Inflammatory macrophage treated with lipopolysaccharide for 1 hour (primary cell): ENCODE results near the gene BOD1L1.
"Not testable (repeated sequence)": the region's sequence is repeated elsewhere in the genome, so short reads cannot be mapped to it uniquely, and the experiment has no call there.

Source experiments
- DNase-seq, 2 donors: peaks; one replicate each; pipeline ENCODE4 v3.0.0-alpha.2; 2020 to 2022

BOD1L1 gene

DNA sequence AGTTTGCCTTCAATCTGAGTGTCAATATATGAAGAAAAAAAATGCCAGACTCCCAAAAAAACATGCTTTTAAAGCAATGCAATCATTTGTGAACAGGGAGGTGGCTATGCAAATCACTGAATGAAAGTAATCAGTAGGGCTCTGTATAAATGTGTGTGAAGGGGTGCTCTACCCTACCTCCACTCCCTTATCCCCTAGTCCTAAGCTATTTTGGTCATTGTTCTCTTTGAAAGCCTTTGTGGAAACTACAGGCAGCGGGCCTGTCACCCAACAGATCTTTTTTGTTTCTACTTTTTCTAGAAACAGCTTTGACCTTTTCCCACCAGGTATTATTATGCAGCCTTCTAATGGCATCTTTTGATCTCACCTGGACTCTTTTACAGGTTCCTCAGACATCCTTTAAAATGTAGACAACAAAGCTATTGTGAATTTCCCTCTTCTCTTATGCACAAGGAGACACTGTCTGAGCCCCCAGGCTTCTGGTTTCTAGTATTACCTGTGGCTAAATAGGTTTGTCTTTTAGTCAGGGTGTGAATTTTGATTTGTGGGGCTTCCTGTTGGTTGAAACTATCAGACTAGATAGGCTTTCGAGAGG is 9.2 kb downstream of the BOD1L1 start:
- no peak for DNase-seq

DNA sequence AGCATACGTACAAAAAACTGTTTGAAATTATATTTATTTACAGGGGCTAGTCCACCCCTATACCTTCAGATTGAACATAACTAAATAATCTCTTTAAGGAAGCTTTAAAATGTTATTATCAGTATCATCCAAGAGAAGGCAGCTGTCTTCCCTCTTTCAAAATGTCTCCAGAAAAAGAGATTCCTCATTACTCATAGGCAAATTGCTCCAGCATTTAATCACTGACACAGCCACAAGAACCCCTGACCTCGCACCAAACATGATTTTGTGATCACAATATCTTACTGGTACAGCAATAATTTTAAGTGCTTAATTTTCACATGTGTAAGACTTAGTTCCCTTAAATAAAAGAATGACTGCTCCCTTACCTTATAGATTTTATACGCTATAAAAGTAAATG is 9.7 kb downstream of the BOD1L1 start:
- DNase-seq, result no peak

DNA sequence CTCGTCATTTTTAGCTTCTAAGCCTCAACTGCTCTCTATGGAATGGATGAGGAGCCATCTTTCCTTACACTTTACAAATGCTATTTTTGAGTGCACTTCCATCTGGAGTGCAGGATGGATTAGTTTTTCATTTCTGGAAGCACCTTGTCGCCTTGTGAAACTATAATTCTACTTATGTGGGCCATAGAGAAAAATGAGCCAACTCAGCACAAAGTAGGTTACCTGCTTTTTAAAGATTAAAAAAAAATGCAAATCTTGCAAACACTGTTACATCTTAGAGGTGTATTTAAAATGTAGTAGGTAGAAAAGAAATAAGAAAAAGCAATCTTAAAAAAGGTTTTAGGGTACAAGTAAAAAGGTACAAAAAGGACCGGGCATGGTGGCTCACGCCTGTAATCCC is 10.9 kb downstream of the BOD1L1 start:
- no peak for DNase-seq

DNA sequence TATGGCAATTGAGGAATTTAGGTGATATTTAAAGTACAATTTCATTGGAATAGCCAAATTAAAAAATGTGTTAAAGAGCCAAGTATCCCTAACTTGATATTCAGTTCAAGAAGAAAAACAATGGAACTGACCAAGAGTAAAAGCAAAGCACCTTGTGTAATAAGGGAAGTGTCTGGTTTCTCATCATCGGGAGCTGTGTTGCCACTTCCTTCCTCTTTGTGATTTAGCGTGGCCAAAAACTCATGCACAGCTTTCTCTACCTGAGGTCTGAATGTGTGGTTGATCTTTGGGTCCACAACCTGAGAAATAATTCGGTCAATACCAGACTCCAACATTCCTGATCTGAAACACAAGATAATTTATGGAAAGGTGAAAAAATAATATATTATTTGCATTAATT is 12.4 kb downstream of the BOD1L1 start:
- peak; percentile 57 to 64 for DNase-seq

DNA sequence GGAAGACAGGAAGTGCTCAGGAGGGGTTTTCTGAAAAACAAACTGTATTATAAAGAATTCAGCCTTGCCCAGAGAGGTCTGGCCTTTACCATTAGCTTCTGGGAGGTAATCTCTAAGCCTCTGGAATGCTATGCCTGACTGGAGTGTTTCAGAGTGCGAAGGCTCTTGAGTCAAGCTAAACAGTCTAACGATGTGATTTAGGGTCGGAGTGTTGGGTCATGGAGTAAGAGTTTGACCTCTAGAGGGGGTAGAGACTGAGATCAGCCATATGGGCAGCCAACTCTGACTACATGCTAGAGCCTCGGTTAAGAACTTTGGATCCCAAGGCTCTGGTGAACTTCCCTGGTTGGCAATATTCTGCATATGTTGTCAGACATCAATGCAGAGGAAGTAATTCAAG is 15.0 kb downstream of the BOD1L1 start:
- no peak for DNase-seq

DNA sequence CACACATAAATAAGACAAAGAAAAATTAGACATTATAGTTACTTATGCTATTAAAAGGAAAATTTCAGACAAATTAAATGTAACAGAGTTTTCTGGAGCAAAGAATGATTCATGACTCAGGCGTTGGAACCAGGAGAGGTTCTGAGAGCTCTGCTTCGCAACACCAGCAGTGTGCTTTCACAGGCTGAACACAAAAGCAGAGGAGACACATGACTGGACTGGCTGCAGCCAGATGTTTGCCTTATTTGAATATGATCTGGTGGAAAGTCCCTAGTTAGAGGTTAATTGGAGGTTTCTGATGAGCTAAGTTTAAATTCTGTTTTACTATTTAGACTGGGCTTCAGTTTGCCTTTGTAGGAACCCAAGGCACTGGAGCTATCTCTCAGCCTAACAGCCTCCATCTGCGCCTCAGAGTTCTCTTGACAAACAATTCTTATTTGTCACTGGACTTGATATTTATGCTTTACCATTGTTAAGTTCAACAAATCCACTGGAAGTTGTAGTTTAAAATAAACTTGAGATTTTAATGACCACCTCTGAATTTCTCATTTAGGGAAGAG is 16.2 kb downstream of the BOD1L1 start:
- DNase-seq, result no peak

DNA sequence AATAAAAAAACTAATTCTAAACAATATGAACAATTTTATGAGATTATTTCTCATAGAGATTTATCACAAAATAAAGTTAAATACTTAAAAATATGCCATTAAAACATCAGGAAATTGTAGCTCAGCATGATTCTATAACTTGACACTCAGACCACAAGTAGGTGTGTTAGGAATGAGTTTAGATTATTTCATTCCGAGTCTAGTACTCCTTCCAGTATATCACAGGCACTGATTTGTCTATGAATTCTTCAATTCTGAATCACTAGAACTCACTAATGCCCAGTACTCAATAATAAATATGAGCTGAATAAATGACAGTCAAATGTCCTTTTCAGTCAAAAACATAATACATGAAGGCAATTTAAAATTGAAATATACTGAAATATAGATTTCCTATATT is 22.2 kb downstream of the BOD1L1 start:
- DNase-seq, result no peak

DNA sequence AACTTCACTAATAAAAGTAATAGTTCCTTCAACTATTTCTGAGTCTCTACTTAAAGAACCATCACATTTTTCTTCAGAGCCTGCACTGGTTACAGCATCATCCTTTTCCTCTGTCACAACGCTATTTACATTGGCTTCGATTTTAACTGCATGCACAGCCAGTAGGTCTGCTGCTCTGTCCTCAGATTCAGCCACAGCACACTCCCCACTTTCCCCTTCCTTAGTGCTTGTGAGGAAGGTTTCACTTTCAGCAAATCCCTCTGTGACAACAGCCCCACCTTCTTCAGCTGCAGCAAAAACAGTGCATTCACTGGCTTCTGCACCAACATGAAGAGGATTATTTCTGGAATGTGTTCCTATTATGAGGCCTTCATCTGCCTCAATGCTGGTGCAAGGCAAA is 25.7 kb downstream of the BOD1L1 start:
- DNase-seq, result no peak

DNA sequence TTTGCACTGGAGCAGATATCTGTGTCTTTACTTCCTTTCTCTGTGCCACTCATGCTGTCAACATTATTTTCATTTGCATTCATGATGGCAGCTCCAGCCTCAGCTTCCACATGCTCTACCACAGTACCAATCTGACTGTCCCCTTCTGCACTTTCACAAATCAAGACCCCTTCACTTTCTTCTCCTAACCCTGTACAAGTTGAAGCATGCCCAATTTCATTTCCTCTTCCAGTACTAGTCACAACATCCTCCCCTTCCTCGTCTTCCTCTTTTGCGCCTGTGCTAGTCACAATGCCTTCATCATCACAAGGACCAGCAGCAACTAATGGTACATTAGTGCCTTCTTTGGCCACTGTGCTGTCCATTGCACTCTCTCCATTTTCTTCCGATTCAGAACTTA is 26.5 kb downstream of the BOD1L1 start:
- DNase-seq, result peak; percentile 50 to 52

DNA sequence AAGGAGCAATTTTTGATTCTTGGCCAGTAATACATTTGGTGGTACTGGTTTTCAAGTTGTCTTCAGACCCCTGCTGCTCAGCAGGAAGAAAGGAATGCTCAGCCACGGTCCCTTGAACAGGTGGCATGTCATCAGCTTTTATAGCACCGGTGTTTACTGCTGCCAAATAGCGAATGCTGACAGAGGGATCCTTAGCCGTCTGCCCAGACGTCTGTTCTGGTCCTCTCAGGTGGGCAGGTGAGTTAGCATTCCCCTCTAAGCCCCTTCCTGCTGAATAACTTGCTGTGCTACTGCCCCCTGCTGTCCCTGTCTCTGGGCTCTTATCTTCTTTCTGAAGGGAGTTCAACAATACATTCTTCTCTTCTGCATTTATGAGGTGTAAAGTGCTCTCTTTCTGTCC is 28.4 kb downstream of the BOD1L1 start:
- no peak for DNase-seq

DNA sequence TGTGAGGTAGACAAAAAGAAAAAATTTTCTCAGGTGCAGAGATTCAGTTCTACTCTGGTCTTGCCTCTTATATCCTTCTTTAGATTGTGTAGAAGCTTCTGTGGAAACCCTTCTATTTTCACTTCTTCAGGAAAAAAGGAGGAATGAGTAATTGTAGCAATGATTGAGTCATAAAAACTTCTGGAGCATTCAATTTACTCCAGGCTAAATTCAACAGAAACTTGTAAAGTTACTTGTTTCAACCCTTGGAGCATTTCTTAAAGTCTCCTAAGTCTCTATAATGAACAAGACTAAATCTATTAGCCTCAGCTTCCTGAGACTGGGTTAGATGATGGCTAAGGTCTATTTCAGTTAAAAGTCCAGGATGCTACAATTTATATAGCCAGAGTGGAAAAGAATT is 29.9 kb downstream of the BOD1L1 start:
- DNase-seq, result no peak

DNA sequence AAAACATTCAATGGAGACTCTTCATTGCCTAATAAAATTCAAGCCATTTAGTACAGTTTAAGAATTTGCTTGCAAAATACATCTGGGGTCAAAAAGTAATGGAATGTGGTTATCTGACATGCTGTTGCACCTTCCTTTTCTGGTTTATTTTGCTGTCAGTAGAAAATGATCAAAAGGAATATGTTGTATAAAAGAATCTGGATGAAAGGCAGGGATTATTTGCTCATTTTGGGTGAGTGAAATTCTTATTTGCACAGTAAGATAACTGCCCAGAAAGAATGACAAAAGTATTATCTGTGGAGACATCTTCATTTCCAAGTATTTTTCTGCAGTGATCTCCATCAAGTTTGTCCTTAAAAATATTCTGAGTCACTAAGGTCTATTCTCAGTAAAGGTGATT is 30.4 kb downstream of the BOD1L1 start:
- no peak for DNase-seq

DNA sequence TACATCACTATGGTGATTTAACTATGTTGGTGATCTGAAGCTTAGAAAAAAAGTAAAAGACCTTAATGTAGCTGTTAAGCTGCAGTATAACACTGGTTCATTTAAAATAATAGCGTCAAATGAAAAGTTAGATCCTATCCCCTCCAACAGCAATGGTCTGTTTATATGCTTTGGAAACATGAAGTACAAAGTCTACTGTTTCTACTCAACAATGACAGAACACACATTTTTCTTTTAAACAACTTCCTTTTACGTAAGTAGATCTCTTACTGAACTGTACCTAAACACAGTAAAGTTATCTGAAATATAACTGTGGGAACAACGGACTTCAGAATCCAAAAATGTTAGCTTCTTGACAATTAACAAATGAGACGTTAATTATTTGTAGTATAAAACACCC is 35.3 kb downstream of the BOD1L1 start:
- DNase-seq, result no peak

DNA sequence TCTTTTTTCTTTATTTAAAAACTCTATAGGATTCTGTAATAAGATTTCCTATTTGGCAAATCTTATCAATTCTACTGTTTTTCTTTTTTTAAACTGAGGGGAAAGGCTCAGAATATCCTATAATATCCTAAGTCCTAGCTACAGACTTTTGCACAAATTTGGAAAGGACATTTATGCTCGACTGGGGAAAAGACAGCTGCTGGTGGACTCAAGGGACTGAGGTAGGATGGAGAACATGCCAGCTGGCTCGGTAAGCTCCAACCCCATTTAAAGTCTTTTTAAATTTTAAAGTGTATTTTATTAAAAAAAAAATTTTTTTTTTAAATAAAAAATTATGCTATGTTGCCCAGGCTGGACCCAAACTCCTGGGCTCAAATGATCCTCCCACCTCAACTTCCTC is 36.8 kb downstream of the BOD1L1 start:
- no peak for DNase-seq

DNA sequence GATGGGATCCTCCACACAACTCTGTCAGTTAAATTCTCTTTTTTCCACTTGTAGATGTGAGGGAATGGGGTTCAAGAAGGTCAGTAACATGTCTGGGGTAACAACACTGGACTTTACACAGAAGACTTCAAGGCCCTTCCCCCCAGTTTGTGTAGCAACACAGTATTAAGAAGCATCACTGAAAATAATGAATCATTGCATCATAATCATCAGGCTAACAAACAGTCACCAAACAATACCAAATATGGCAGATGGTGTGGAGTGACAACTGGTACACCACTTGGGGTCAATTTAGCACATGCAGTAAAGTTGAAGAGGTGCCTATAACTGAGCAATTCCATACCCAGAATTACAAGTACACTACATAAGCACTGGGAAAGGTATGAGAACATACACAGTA is 38.6 kb downstream of the BOD1L1 start:
- no peak for DNase-seq

DNA sequence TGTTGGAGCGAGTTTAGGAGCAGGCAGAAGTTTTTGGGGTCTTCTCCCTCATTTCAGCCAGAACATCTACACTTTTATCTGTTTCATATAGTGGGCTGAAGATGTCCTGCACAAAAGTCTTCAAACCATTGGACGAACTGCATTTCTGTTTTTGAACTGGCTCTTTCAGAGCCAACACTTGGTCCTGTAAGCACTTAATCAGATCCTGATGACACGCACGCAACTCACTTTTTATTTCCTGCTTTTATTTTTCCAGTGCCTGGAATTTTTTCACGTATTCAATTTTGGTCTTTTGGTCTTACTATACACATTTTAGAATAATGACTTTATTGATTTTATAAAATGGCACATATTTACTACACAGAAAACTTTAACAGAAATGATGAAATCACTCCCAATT is 43.0 kb downstream of the BOD1L1 start:
- DNase-seq, result no peak

DNA sequence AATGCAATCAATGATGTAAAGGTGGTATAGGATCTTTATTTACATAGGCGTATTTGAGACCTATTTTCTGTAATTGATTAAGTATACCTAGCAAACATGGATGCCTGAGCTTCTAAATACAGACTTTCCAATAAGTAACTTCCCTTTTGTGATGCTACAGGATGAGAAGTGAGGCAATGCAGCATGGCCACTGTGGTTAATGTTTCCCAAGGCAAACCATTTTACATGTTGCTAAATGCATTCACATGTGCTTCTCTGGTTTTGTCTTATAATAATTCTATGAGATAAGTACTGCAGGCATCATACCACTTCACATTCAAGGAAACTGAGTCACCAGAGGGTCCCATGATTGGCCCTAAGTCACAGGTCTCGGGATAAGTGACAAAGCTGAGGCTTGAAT is 47.5 kb downstream of the BOD1L1 start:
- DNase-seq, result peak; percentile 52 to 54

DNA sequence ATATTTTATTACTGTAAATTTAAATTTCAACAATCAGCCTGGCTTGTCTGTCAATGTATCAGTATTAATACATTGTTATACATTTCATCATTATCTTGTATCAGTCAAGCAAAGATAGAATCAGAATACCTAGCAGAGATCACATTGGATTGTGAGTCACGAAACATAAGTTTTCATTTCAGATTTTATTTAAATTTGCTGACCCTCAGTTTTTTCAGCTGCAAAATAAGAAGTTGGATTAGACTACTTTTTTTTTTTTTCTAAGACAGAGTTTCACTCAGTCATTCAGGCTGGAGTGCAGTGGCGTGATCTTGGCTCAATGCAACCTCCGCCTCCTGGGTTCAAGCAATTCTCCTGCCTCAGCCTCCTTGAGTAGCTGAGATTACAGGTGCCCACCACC is 49.9 kb downstream of the BOD1L1 start:
- no peak for DNase-seq

DNA sequence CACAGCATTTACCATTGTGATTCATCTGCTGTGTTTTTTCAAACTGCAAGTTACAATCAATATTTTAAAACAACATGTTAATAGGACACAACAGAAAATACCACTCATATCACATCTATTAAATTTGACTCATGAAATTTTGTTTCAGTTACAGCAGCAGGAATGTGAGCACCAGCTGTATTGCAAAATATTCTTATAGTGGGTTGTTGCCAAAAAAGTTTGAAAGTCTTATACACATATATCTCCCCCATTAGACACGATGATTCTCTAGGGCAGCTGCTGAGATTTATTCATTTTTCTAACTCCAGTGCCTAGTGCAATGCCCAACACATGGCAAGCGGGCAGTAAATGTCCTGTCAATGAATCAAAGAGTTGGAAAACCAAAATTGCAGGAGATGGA is 56.6 kb downstream of the BOD1L1 start:
- no peak for DNase-seq

DNA sequence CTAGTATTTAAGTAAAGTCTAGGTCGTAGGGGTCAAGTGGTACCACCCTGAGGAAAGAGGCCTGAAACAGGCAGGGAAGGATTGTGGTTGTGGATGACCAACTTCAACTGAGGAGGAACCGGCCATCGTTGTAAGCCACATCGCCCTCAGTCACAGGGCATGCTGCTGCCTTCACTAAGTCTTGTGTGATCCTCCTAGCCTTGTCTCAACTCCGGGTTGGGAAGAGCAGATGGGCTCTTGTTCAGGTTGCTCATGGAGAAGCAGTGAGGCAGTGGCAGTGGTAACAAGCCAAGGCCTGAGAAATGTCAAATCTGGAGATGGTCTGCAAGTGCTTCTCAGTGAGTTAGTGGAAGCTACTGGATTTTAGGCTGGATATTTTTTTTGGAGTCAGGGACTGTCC is 60.4 kb downstream of the BOD1L1 start:
- no peak for DNase-seq

DNA sequence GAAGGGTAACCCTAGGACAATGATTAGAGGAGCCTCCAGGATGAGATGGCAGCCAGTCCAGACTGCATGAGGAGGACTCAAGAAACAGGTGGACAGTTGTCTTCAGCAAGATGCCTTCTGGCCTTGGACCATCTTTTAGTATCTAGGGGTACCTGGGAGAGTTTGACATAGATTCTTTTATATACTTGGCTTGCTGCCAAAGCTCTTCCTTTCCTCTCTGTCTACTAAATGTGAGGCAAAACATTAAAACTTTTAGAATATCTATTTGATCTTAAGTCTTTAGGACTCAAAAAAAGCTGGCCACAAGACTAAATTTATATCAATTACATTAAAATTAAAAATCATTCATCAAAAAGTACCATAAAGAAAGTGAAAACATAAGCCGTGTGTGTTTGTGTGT is 64.6 kb downstream of the BOD1L1 start:
- DNase-seq, result no peak

DNA sequence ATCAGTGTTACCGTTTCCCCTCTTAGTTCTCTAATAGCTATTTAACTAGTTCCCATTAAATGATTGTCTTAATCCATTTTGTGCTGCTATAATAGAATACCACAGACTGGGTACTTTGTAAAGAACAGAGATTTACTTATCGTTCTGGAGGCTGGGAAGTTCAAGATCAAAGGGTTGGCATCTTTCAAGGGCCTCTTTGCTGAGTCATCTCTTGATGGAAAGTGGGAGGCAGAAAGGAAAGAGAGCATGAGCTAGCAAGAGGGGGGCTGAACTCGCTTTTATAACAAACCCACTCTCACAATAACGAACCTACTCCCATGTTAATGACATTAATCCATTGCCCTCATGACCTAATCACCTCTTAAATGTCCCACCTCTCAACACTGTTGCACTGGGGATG is 65.9 kb downstream of the BOD1L1 start:
- DNase-seq, result no peak

DNA sequence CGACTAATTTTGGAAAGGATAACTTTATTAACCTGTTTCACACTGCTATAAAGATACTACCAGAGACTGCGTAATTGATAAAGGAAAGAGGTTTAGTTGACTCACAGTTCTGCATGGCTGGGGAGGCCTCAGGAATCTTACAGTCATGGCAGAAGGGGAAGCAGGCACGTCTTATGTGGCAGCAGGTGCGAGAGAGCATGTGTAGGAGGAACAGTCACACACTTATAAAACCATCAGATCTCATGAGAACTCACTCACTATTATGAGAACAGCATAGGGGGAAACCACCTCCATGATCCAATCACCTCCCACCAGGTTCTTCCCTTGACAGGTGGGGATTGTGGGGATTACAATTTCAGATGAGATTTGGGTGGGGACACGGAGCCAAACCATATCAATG is 67.4 kb downstream of the BOD1L1 start:
- DNase-seq, result not testable (repeated sequence)

DNA sequence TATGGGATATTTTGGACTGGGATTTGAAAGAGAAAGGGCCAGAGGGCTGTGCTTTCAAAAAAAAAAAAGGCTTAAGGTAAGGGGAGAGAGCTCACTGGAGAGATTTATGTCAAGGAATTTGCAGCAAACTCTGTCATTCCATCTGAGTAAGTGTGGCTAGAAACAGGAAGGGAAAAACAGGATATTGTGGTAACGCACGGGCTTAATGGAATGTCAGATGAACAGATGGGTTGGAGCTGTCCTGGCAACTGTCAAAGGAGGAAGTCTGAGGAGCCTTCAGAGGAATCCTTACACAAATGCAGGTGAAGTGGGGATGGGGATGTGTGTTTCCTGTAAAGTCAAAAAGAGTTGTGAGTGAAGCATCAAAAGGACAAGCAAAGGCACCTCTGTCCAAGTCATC is 68.1 kb downstream of the BOD1L1 start:
- DNase-seq, result no peak

DNA sequence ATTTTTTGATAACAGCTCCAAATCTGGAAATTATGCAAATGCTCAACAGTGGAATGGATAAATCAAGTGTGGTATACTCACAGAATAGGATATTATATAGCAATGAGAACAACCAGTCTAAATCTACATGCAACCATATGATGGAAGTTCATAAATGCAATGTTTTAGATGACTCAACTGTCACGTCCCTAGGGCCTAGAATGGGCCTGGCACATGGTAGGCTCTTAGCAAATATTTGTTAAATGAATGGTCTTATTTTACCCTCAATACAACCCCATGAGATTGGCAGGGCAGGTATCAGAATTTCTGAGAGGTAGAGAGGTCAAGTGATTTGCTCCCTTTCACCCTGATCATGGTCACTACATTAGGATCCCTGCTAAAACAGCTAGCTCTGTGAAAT is 68.6 kb downstream of the BOD1L1 start:
- DNase-seq, result no peak

DNA sequence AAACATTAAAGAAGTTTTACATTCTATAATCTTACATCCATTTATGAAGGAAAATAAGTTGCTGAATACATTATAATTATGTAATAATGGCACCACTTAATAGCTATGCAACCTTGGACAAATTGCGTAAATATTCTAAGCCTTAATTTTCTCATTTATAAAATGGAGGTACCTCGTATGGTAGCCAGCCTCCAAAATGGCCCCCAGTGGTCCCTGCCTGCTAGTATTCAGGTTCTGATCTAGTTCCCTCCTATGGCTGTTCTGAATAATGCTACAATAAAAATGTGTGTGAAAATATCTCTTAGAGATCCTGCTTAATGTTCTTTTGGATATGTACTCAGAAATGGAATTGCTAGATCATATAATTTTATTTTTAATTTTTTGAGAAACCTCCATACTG is 72.2 kb downstream of the BOD1L1 start:
- no peak for DNase-seq
